Measurements from ENCODE around the gene AUNIP. TPM values are rescaled to one million over a fixed set of nuclear protein-coding genes. Genes with fewer than 3 reads are reported as not detected.

Gene AUNIP
- total and polyA plus RNA-seq, 2 donors (not counting 3 experiments of a cell fraction or from before 2014, with no cell fraction given) = 1.8 to 4.5 TPM

DNA sequence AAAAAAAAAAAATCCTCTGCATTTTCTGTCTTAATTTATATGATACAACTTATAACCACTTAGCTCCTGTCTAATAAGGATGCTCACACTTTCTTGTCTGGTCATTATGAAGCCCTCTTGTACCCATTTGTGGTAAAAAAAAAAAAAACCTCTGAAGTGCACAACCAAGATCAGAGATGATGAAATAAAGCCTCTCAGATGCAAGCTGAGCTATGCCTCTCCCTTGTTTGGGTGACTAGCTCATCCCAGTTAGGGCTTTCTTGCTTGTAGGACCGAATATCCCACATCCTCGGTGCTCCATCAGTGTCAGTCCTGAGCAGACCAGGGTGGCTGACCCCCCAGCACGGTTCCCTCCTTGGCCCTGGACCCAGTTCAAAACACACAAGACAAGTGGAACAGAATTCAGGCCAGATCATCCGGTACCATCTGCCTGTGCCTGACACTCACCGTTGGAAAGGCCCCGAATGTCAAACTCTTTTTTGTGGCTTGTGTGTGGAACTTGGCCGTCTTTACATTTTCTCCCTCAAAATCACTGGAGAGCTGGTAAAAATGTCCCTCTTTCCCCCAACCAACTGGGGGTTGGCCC, 65.6 kb downstream of the AUNIP start:
- Histone ChIP-seq H3K4me2 (ENCODE audit: insufficient read depth, low read length) (no peak overlapping the region), H3K27me3 (ENCODE audit: control insufficient read depth in 2 of 2, insufficient read depth in 2 of 2, low read length in 2 of 2) (peaks cover 0 to 1% of the 10 kb centered on the region in 2 experiments), H3K9me1 (replicated peaks; ENCODE audit: control insufficient read depth, extremely low read depth, insufficient read depth, low read length) (no peaks in the 10 kb centered on the region), H3K4me3 (replicated peaks in 1 of 3; ENCODE audit: insufficient read depth in 1 of 3, low read depth in 1 of 3, low read length in 3 of 3) (no peak overlapping the region), H3K79me2 (ENCODE audit: control insufficient read depth, insufficient read depth, low read length) (no peaks in the 10 kb centered on the region), H3K36me3 (ENCODE audit: control insufficient read depth in 2 of 2, extremely low read depth in 1 of 2, insufficient read depth in 2 of 2, low read length in 2 of 2) (no peaks in the 10 kb centered on the region), H3K9ac (replicated peaks; ENCODE audit: extremely low read depth, insufficient read depth, low read length) (no peak overlapping the region), H4K20me1 (replicated peaks; ENCODE audit: control insufficient read depth, extremely low read depth, insufficient read depth, low read length) (no peaks in the 10 kb centered on the region), H3K4me1 (ENCODE audit: control insufficient read depth, extremely low read depth, insufficient read depth, low read length) (no peaks in the 10 kb centered on the region), H3K27ac (ENCODE audit: insufficient read depth, low read depth, low read length) (no peak overlapping the region), H2AFZ (ENCODE audit: low read depth, low read length) (no peak overlapping the region), H3K9me3 (replicated peaks; ENCODE audit: control insufficient read depth, insufficient read depth, low read length) (no peaks in the 10 kb centered on the region)
- dilution Hi-C loops (cut with MboI; ENCODE audit: extremely low pct_ligation_motif_present, low sequenced_read_pairs) = no loop called here
- FAIRE-seq (no peak), DNase-seq (ENCODE audit: low read depth, low spot score) (no peak)
- POLR2A ChIA-PET = interaction anchor here (0.6 kb wide), 1 partner anchor 381 kb away, joined by 6 read pairs; no protein-coding TSS in a partner anchor
- CTCF ChIA-PET = interaction anchor here (1.8 to 7.4 kb wide), 2 partner anchors 184 to 214 kb away, joined by 4 to 80 read pairs; no protein-coding TSS in a partner anchor
- no TSS peak for BruUV-seq (replicated peaks)
- intact Hi-C loops (cut with micrococcal nuclease) = no loop called here
- TF ChIP-seq JUN (IDR thresholded peaks at IDR 0.05; ENCODE audit: borderline replicate concordance, insufficient read depth, insufficient read length, low read depth) = no peak

DNA sequence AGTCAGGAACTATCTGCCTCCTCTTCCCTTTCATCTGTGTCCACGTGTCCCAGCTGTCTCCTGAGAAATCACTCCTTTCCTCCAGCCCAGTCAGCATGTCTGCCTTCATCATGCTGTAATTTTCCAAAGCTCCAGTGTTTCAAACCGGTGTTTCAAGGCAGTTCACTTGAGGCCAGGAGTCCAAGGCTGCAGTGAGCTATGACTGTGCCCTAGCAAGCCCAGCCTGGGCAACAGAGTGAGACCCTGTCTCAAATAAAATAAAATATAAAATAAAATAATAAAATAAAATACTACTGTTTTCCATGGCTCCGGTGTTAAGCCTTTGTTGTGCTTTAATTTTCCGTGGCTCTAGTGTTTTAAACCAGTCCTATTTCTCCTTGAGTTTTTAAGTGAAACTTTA, 67.1 kb downstream of the AUNIP start:
- Histone ChIP-seq H3K4me3 (replicated peaks in 1 of 3; ENCODE audit: insufficient read depth in 1 of 3, low read depth in 1 of 3, low read length in 3 of 3) (no peak overlapping the region), H3K9me3 (replicated peaks; ENCODE audit: control insufficient read depth, insufficient read depth, low read length) (no peaks in the 10 kb centered on the region), H3K27me3 (ENCODE audit: control insufficient read depth in 2 of 2, insufficient read depth in 2 of 2, low read length in 2 of 2) (peaks cover 0 to 1% of the 10 kb centered on the region in 2 experiments), H3K9me1 (replicated peaks; ENCODE audit: control insufficient read depth, extremely low read depth, insufficient read depth, low read length) (no peaks in the 10 kb centered on the region), H3K27ac (ENCODE audit: insufficient read depth, low read depth, low read length) (no peak overlapping the region), H4K20me1 (replicated peaks; ENCODE audit: control insufficient read depth, extremely low read depth, insufficient read depth, low read length) (no peaks in the 10 kb centered on the region), H3K36me3 (ENCODE audit: control insufficient read depth in 2 of 2, extremely low read depth in 1 of 2, insufficient read depth in 2 of 2, low read length in 2 of 2) (no peaks in the 10 kb centered on the region), H3K79me2 (ENCODE audit: control insufficient read depth, insufficient read depth, low read length) (no peaks in the 10 kb centered on the region), H3K9ac (replicated peaks; ENCODE audit: extremely low read depth, insufficient read depth, low read length) (no peak overlapping the region), H3K4me1 (ENCODE audit: control insufficient read depth, extremely low read depth, insufficient read depth, low read length) (no peaks in the 10 kb centered on the region), H2AFZ (ENCODE audit: low read depth, low read length) (no peak overlapping the region), H3K4me2 (ENCODE audit: insufficient read depth, low read length) (no peak overlapping the region)
- ChIA-PET POLR2A (no interaction called here), CTCF (interaction anchor here (0.9 to 7.4 kb wide), 3 partner anchors 18 to 212 kb away, joined by 3 to 80 read pairs (median 4); no protein-coding TSS in a partner anchor)
- DNase-seq (ENCODE audit: low read depth, low spot score) (no peak), FAIRE-seq (no peak)
- BruUV-seq (replicated peaks) = no TSS peak
- TF ChIP-seq POLR2A (IDR thresholded peaks at IDR 0.05; ENCODE audit: low read depth, low read length) (no peak), JUN (IDR thresholded peaks at IDR 0.05; ENCODE audit: borderline replicate concordance, insufficient read depth, insufficient read length, low read depth) (no peak), POLR2AphosphoS5 (IDR thresholded peaks at IDR 0.05; ENCODE audit: insufficient read depth, low read depth, low read length) (no peak), FOS (IDR thresholded peaks at IDR 0.05; ENCODE audit: borderline replicate concordance, insufficient read depth, low read length) (no peak), GATA2 (IDR thresholded peaks at IDR 0.05; ENCODE audit: insufficient read depth, insufficient read length, low read depth, low read length) (no peak), EZH2 (IDR thresholded peaks at IDR 0.05; ENCODE audit: borderline replicate concordance, low read depth, low read length, severe bottlenecking) (no peak), MYC (IDR thresholded peaks at IDR 0.05; ENCODE audit: low read depth, low read length) (no peak)
- TF ChIP-seq, protein P1, sequence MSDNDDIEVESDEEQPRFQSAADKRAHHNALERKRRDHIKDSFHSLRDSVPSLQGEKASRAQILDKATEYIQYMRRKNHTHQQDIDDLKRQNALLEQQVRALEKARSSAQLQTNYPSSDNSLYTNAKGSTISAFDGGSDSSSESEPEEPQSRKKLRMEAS (IDR thresholded peaks at IDR 0.05; ENCODE audit: insufficient read depth, insufficient read length) = no peak
- TF ChIP-seq, protein P2, sequence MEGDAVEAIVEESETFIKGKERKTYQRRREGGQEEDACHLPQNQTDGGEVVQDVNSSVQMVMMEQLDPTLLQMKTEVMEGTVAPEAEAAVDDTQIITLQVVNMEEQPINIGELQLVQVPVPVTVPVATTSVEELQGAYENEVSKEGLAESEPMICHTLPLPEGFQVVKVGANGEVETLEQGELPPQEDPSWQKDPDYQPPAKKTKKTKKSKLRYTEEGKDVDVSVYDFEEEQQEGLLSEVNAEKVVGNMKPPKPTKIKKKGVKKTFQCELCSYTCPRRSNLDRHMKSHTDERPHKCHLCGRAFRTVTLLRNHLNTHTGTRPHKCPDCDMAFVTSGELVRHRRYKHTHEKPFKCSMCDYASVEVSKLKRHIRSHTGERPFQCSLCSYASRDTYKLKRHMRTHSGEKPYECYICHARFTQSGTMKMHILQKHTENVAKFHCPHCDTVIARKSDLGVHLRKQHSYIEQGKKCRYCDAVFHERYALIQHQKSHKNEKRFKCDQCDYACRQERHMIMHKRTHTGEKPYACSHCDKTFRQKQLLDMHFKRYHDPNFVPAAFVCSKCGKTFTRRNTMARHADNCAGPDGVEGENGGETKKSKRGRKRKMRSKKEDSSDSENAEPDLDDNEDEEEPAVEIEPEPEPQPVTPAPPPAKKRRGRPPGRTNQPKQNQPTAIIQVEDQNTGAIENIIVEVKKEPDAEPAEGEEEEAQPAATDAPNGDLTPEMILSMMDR (IDR thresholded peaks at IDR 0.05; ENCODE audit: extremely low read depth in 1 of 2, insufficient read depth in 1 of 2, low read depth in 1 of 2, low read length in 2 of 2) = no peak
- dilution Hi-C loops (cut with MboI; ENCODE audit: extremely low pct_ligation_motif_present, low sequenced_read_pairs) (no loop called here), intact Hi-C loops (cut with micrococcal nuclease) (no loop called here)
